Loucy (cell line): ENCODE data around the gene CLK2.

Experiments
- H2AFZ ChIP-seq: fragments of 200-600 bp; sonication (generic); 2 replicates; pipeline ENCODE4 v1.6.0; 2016; ENCODE audit warnings: antibody characterized with exemption, mild to moderate bottlenecking, low read length, moderate library complexity
- H3F3A ChIP-seq: fragments of 200-600 bp; 2 replicates; pipeline ENCODE4 v1.6.0; 2016; ENCODE audit warnings: antibody characterized with exemption, low read depth, mild to moderate bottlenecking
- H3K27me3 ChIP-seq: fragments of 200-600 bp; sonication (generic); 2 replicates; pipeline ENCODE4 v1.6.1; 2014; ENCODE audit warnings: low read length, mild to moderate bottlenecking; ENCODE audit not compliant: insufficient read depth, poor library complexity, severe bottlenecking
- H3K36me3 ChIP-seq: fragments of 200-600 bp; sonication (generic); 2 replicates; pipeline ENCODE4 v1.6.1; 2016; ENCODE audit warnings: low read length; ENCODE audit not compliant: insufficient read depth
- H3K4me1 ChIP-seq: fragments of 200-600 bp; sonication (generic); 2 replicates; pipeline ENCODE4 v1.5.1; 2014; ENCODE audit warnings: low read length, mild to moderate bottlenecking; ENCODE audit not compliant: insufficient read depth, poor library complexity, severe bottlenecking
- H3K4me2 ChIP-seq: fragments of 200-600 bp; sonication (generic); 2 replicates; pipeline ENCODE4 v1.6.0; 2014; ENCODE audit warnings: antibody characterized with exemption, low read length, low read depth, mild to moderate bottlenecking; ENCODE audit not compliant: poor library complexity, severe bottlenecking
- H3K4me3 ChIP-seq: fragments of 200-600 bp; sonication (generic); 2 replicates; pipeline ENCODE4 v1.5.1; 2014; ENCODE audit warnings: low read length, mild to moderate bottlenecking, mixed read lengths; ENCODE audit not compliant: poor library complexity, severe bottlenecking
- H3K79me2 ChIP-seq: fragments of 200-600 bp; sonication (generic); 2 replicates; pipeline ENCODE4 v1.6.1; 2014; ENCODE audit warnings: low read length; ENCODE audit not compliant: insufficient read depth
- H3K9ac ChIP-seq: fragments of 200-600 bp; sonication (generic); 2 replicates; pipeline ENCODE4 v1.6.0; 2014; ENCODE audit warnings: mild to moderate bottlenecking, low read depth, low read length, moderate library complexity; ENCODE audit not compliant: poor library complexity, severe bottlenecking
- H3K9me2 ChIP-seq: fragments of 200-600 bp; sonication (generic); replicated peaks from 2 replicates; pipeline ENCODE4 v1.6.1; 2016; ENCODE audit warnings: low read depth, low read length, mixed read lengths
- H3K9me3 ChIP-seq: fragments of 200-600 bp; sonication (generic); 2 replicates; pipeline ENCODE4 v1.6.1; 2014; ENCODE audit warnings: mild to moderate bottlenecking, antibody characterized with exemption, low read length, low read depth; ENCODE audit not compliant: insufficient read depth
- H4K20me1 ChIP-seq: fragments of 200-600 bp; sonication (generic); 2 replicates; pipeline ENCODE4 v1.6.0; 2014; ENCODE audit warnings: antibody characterized with exemption, low read length, mild to moderate bottlenecking; ENCODE audit not compliant: insufficient read depth, poor library complexity, severe bottlenecking
- EZH2phosphoT487 ChIP-seq: fragments of 200-600 bp; IDR thresholded peaks from 2 replicates; pipeline ENCODE4 v1.6.1; 2018; ENCODE audit warnings: antibody characterized with exemption, mild to moderate bottlenecking, moderate library complexity, borderline replicate concordance
- TF ChIP-seq, protein P1 (sequence below): fragments of 200-600 bp; sonication (generic); conservative IDR thresholded peaks from 2 replicates; pipeline ENCODE4 v1.5.1; 2014; ENCODE audit warnings: mild to moderate bottlenecking, antibody characterized with exemption, low read length

Gene CLK2

DNA sequence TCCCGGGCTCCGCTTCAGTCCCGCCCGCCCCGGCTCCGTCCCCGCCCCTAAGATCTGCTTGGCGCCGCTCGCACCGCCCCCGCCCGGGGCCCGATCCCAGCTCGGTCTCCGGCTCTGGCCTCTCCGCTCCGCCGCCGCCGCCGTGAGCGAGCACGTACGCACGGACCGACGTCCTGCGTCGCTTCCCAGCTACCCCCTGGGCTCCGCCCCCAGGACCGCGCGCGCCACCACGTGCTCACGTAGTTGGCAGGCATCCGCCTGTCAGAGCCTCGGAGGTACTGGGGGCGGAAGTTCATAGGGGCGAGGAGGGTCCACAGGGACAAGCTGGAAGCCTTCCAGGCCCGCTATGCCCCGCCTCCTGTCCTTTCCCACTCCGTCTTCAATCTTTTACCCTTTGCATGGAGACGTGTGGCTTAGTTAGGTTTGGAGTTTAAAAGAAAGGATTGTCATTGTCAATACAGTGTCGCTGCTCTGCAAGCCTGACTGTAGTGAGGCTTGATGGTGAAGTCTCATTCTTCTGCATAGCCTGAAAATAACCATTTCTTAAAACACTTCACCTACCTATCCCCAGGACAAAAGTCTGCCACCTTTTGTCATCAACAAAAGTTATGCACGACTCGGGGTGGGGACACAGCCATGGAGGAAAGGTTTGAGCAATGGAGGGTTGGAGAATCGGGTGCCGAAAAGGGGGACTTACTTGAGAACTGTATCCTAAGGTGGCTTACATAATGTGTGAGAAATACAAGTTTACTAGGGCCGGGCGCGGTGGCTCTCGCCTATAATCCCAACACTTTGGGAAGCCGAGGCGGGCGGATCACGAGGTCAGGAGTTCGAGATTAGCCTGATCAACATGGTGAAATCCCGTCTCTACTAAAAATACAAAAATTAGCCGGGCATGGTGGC, at the start of gene CLK2:
TSS of gene CLK2 (minus strand) at position 162 of the 903 bp plus-strand sequence. CDS start 2,527 bp downstream, outside the sequence.
- H3F3A ChIP-seq: no peaks in the 10 kb centered on the region
- peak within 1 kb of the TSS; percentile 78 for H3K4me3 ChIP-seq
- H4K20me1 ChIP-seq: peaks cover 29% of the 10 kb centered on the region
- TF ChIP-seq, protein P1, sequence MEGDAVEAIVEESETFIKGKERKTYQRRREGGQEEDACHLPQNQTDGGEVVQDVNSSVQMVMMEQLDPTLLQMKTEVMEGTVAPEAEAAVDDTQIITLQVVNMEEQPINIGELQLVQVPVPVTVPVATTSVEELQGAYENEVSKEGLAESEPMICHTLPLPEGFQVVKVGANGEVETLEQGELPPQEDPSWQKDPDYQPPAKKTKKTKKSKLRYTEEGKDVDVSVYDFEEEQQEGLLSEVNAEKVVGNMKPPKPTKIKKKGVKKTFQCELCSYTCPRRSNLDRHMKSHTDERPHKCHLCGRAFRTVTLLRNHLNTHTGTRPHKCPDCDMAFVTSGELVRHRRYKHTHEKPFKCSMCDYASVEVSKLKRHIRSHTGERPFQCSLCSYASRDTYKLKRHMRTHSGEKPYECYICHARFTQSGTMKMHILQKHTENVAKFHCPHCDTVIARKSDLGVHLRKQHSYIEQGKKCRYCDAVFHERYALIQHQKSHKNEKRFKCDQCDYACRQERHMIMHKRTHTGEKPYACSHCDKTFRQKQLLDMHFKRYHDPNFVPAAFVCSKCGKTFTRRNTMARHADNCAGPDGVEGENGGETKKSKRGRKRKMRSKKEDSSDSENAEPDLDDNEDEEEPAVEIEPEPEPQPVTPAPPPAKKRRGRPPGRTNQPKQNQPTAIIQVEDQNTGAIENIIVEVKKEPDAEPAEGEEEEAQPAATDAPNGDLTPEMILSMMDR: no peak
- TF ChIP-seq EZH2phosphoT487: no peak
- peaks cover 20% of the 10 kb centered on the region; the same call in 1 of the 2 replicates for H3K36me3 ChIP-seq
- H3K9me3 ChIP-seq: no peaks in the 10 kb centered on the region
- peak within 1 kb of the TSS; percentile 96 for H3K4me2 ChIP-seq
- no peaks in the 10 kb centered on the region for H3K9me2 ChIP-seq
- H3K9ac ChIP-seq: peak within 1 kb of the TSS; percentile 89
- H3K79me2 ChIP-seq: peaks cover 49% of the 10 kb centered on the region
- H2AFZ ChIP-seq: peak within 1 kb of the TSS; percentile 59
- H3K27me3 ChIP-seq: no peaks in the 10 kb centered on the region
- peaks cover 27% of the 10 kb centered on the region for H3K4me1 ChIP-seq

DNA sequence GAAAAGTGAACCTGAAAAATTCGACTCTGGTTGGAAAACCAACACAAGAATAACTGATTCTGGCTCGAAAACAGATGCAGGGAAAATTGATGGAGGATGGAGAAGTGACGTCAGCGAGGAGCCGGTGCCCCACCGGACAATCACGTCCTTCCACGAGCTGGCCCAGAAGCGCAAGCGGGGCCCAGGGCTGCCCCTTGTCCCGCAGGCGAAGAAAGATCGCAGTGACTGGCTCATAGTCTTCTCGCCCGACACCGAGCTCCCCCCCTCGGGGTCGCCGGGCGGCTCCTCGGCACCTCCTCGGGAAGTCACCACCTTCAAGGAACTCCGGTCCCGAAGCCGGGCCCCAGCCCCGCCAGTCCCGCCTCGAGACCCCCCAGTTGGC, 49.3 kb upstream of the CLK2 start:
- Histone ChIP-seq H2AFZ (no peak overlapping the region), H3F3A (0 out of 2 replicates have a peak, but pooled peaks cover 6% of the 10 kb centered on the region), H3K9me3 (no peaks in the 10 kb centered on the region), H3K9me2 (no peaks in the 10 kb centered on the region), H4K20me1 (peaks cover 17% of the 10 kb centered on the region), H3K79me2 (peaks cover 10% of the 10 kb centered on the region), H3K27me3 (no peaks in the 10 kb centered on the region), H3K36me3 (peaks cover 38% of the 10 kb centered on the region; the same call in 1 of the 2 replicates), H3K4me3 (peak overlapping the region; percentile 92), H3K4me1 (peaks cover 26% of the 10 kb centered on the region), H3K4me2 (peak overlapping the region; percentile 79), H3K9ac (peak overlapping the region; percentile 86)
- TF ChIP-seq, protein P1: no peak
- TF ChIP-seq EZH2phosphoT487: no peak

DNA sequence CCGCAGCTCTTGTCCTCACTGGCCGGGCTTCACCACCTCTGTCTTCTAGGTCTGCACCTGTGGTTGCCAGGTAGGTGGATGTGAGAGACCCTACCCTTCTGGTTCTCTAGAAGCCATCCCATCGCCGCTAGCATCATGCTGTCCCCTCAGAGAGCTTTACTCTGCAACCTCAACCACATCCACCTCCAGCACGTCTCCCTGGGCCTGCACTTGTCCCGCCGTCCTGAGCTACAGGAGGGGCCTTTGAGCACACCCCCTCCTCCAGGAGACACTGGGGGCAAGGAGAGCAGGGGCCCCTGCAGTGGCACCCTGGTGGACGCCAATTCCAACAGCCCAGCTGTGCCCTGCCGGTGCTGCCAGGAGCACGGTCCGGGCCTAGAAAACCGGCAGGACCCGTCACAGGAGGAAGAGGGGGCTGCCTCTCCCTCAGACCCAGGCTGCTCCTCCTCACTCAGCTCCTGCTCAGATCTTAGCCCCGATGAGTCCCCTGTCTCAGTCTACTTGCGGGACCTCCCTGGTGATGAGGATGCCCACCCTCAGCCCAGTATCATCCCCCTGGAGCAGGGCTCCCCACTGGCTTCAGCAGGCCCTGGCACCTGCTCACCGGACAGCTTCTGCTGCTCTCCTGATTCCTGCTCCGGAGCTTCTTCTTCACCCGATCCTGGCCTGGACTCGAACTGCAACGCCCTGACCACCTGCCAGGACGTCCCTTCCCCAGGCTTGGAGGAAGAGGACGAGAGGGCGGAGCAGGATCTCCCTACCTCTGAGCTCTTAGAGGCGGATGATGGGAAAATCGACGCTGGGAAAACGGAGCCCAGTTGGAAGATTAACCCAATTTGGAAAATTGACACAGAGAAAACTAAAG, 48.6 kb upstream of the CLK2 start:
- H3K4me1 ChIP-seq: peaks cover 26% of the 10 kb centered on the region
- TF ChIP-seq EZH2phosphoT487: no peak
- TF ChIP-seq, protein P1: no peak
- H3F3A ChIP-seq: 0 out of 2 replicates have a peak, but pooled peaks cover under 1% of the 10 kb centered on the region
- no peaks in the 10 kb centered on the region for H3K9me3 ChIP-seq
- peaks cover 13% of the 10 kb centered on the region for H3K79me2 ChIP-seq
- H3K4me2 ChIP-seq: peak overlapping the region; percentile 79
- no peaks in the 10 kb centered on the region for H3K9me2 ChIP-seq
- H3K27me3 ChIP-seq: no peaks in the 10 kb centered on the region
- peak overlapping the region; percentile 86 for H3K9ac ChIP-seq
- no peak overlapping the region for H2AFZ ChIP-seq
- peak overlapping the region; percentile 92 for H3K4me3 ChIP-seq
- H4K20me1 ChIP-seq: peaks cover 21% of the 10 kb centered on the region
- H3K36me3 ChIP-seq: peaks cover 38% of the 10 kb centered on the region; the same call in 1 of the 2 replicates
